Adipocyte (in vitro differentiated cells): ENCODE measurements around the gene SSNA1.

Experiments used
- DNase-seq: peaks from one replicate; pipeline ENCODE4 v3.0.0-alpha.2; 2015; ENCODE audit warnings: low read depth
- H3K27me3 ChIP-seq: replicated peaks from 2 replicates; pipeline ENCODE4 v1.7.0; 2013; ENCODE audit warnings: mild to moderate bottlenecking, low read length, moderate library complexity; ENCODE audit not compliant: control insufficient read depth, insufficient read depth
- H3K36me3 ChIP-seq: 2 replicates; pipeline ENCODE4 v1.7.0; 2013; ENCODE audit warnings: low read length, mild to moderate bottlenecking, moderate library complexity; ENCODE audit not compliant: control insufficient read depth, insufficient read depth, severe bottlenecking
- H3K4me1 ChIP-seq: 2 replicates; pipeline ENCODE4 v1.7.0; 2013; ENCODE audit warnings: mild to moderate bottlenecking, low read length, moderate library complexity; ENCODE audit not compliant: control insufficient read depth, insufficient read depth
- H3K4me3 ChIP-seq: 2 replicates; pipeline ENCODE4 v1.7.0; 2013; ENCODE audit warnings: mild to moderate bottlenecking, low read length, moderate library complexity
- H3K9ac ChIP-seq: 2 replicates; pipeline ENCODE4 v1.7.0; 2013; ENCODE audit warnings: mild to moderate bottlenecking, low read length, moderate library complexity
- H3K9me3 ChIP-seq: 2 replicates; pipeline ENCODE4 v1.7.0; 2013; ENCODE audit warnings: mild to moderate bottlenecking, low read length, moderate library complexity; ENCODE audit not compliant: control insufficient read depth

The SSNA1 gene

GRCh38 chr9:137191245-137191644, 2.8 kb downstream of the SSNA1 start:
- no peak overlapping the region for H3K4me3 ChIP-seq
- no peak for DNase-seq
- H3K36me3 ChIP-seq, result peaks cover 24% of the 10 kb centered on the region
- H3K27me3 ChIP-seq, result no peaks in the 10 kb centered on the region
- H3K9me3 ChIP-seq, result no peaks in the 10 kb centered on the region
- H3K9ac ChIP-seq, result peak overlapping the region; percentile 1
- peaks cover 34% of the 10 kb centered on the region for H3K4me1 ChIP-seq

- Histone ChIP-seq H3K4me3 (no peak overlapping the region), H3K9ac (peak overlapping the region; percentile 1), H3K36me3 (peaks cover 24% of the 10 kb centered on the region), H3K9me3 (no peaks in the 10 kb centered on the region), H3K27me3 (no peaks in the 10 kb centered on the region), H3K4me1 (peaks cover 28% of the 10 kb centered on the region)
- DNase-seq, result no peak
These were observed 3.4 kb downstream of the SSNA1 start for GRCh38 chr9:137191691-137192447.

- peaks cover 22% of the 10 kb centered on the region for H3K4me1 ChIP-seq
- H3K9me3 ChIP-seq, result no peaks in the 10 kb centered on the region
- no peaks in the 10 kb centered on the region for H3K27me3 ChIP-seq
- no peak for DNase-seq
- H3K4me3 ChIP-seq, result no peak overlapping the region
- peaks cover 24% of the 10 kb centered on the region for H3K36me3 ChIP-seq
- no peak overlapping the region for H3K9ac ChIP-seq
These were observed 3.9 kb downstream of the SSNA1 start for GRCh38 chr9:137192448-137192780.

DNA sequence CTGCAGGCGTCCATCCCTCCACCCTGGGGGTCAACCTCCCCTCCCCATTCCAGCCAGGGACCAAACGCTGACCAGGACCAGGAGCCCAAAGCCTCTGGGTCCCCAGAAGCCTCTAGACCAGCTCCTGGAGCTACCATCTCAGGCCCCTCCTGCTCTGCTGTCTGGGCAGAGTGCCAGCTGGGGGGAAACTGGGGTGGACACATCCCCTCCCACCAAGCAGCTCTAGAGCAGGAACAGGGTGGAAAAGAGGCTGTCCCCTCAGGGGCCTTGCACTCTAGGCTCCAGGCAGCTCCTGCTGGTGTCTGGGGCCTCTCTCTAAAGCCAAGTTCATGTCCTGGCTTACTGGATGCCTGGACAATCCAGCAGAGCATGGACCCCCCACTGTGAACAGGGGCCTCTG, 4.4 kb downstream of the SSNA1 start:
- Histone ChIP-seq H3K36me3 (peaks cover 24% of the 10 kb centered on the region), H3K9me3 (no peaks in the 10 kb centered on the region), H3K4me1 (peaks cover 18% of the 10 kb centered on the region), H3K4me3 (no peak overlapping the region), H3K9ac (no peak overlapping the region), H3K27me3 (no peaks in the 10 kb centered on the region)
- DNase-seq, result no peak

GRCh38 chr9:137193771-137194170, 5.3 kb downstream of the SSNA1 start:
- no peak for DNase-seq
- H3K4me1 ChIP-seq, result peaks cover 24% of the 10 kb centered on the region
- H3K9ac ChIP-seq, result no peak overlapping the region
- no peak overlapping the region for H3K4me3 ChIP-seq
- H3K27me3 ChIP-seq, result no peaks in the 10 kb centered on the region
- no peaks in the 10 kb centered on the region for H3K9me3 ChIP-seq
- peaks cover 24% of the 10 kb centered on the region for H3K36me3 ChIP-seq

- H3K9me3 ChIP-seq, result no peaks in the 10 kb centered on the region
- H3K4me3 ChIP-seq, result no peak overlapping the region
- H3K36me3 ChIP-seq, result peaks cover 24% of the 10 kb centered on the region
- no peaks in the 10 kb centered on the region for H3K27me3 ChIP-seq
- peaks cover 27% of the 10 kb centered on the region for H3K4me1 ChIP-seq
- H3K9ac ChIP-seq, result no peak overlapping the region
- no peak for DNase-seq
These were observed 5.9 kb downstream of the SSNA1 start for GRCh38 chr9:137194388-137194787.

- no peak overlapping the region for H3K4me3 ChIP-seq
- no peak overlapping the region for H3K9ac ChIP-seq
- H3K36me3 ChIP-seq, result peaks cover 23% of the 10 kb centered on the region
- no peaks in the 10 kb centered on the region for H3K27me3 ChIP-seq
- H3K4me1 ChIP-seq, result peaks cover 23% of the 10 kb centered on the region
- no peak for DNase-seq
- no peaks in the 10 kb centered on the region for H3K9me3 ChIP-seq
These were observed 6.4 kb downstream of the SSNA1 start for GRCh38 chr9:137194909-137195308.

GRCh38 chr9:137195525-137196220, 7.2 kb downstream of the SSNA1 start:
- no peaks in the 10 kb centered on the region for H3K27me3 ChIP-seq
- DNase-seq, result no peak
- no peaks in the 10 kb centered on the region for H3K9me3 ChIP-seq
- H3K36me3 ChIP-seq, result peaks cover 15% of the 10 kb centered on the region
- H3K9ac ChIP-seq, result no peak overlapping the region
- H3K4me3 ChIP-seq, result no peak overlapping the region
- H3K4me1 ChIP-seq, result peaks cover 19% of the 10 kb centered on the region

GRCh38 chr9:137198051-137198901, 9.8 kb downstream of the SSNA1 start:
- H3K4me1 ChIP-seq, result peaks cover 36% of the 10 kb centered on the region

GRCh38 chr9:137198902-137199283, 10.4 kb downstream of the SSNA1 start:
- Histone ChIP-seq H3K27me3 (no peaks in the 10 kb centered on the region), H3K9ac (peak overlapping the region; percentile 71), H3K4me1 (peaks cover 37% of the 10 kb centered on the region), H3K36me3 (no peaks in the 10 kb centered on the region), H3K4me3 (peak overlapping the region; percentile 67), H3K9me3 (no peaks in the 10 kb centered on the region)
- DNase-seq, result no peak

More at GRCh38 chr9:137198051-137198901, 9.8 kb downstream of the SSNA1 start:
- H3K27me3 ChIP-seq, result no peaks in the 10 kb centered on the region
- H3K4me3 ChIP-seq, result peak overlapping the region; percentile 67
- H3K9ac ChIP-seq, result peak overlapping the region; percentile 71
- no peaks in the 10 kb centered on the region for H3K36me3 ChIP-seq
- no peak for DNase-seq
- no peaks in the 10 kb centered on the region for H3K9me3 ChIP-seq
